KG1 (cell line): Measurements from ENCODE around the gene PGM5.

ENCODE experiments used
- DNase-seq: peaks from one replicate; lab custom pipeline; 2025; lab: John Stamatoyannopoulos, UW

PGM5 gene

DNA sequence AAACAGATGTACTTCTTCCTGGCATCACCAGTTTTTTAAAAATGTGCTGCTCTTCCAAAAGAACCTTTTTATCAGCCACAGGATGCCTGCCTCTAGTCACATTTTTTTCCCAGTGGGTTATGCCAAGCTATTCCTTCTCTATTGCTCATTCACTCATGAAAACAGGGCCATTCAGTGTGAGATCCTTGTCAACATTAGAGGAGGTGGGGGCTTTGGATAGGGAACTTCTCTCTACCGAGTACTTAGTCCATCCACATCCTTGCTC, 181.1 kb downstream of the PGM5 start:
- DNase-seq: no peak

DNA sequence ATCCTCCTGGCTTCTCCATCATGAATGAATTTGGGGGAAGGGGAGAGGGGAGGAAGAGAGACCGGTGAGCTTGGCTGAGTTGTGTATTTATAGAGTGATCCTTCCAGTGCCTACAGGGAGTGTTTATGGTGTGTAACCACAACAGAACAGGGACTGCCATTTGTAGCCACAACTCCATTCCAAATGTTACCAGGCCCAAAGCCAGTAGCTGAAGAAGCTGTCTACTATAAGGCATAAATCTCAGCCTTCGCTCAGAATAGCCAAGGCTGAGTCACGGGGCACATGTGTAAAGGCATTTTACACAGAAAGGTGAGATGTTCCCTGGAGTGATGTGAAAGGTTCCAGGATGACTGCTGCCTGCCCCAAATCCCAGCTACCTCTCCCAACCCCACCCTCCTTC, 181.8 kb downstream of the PGM5 start:
- no peak for DNase-seq

DNA sequence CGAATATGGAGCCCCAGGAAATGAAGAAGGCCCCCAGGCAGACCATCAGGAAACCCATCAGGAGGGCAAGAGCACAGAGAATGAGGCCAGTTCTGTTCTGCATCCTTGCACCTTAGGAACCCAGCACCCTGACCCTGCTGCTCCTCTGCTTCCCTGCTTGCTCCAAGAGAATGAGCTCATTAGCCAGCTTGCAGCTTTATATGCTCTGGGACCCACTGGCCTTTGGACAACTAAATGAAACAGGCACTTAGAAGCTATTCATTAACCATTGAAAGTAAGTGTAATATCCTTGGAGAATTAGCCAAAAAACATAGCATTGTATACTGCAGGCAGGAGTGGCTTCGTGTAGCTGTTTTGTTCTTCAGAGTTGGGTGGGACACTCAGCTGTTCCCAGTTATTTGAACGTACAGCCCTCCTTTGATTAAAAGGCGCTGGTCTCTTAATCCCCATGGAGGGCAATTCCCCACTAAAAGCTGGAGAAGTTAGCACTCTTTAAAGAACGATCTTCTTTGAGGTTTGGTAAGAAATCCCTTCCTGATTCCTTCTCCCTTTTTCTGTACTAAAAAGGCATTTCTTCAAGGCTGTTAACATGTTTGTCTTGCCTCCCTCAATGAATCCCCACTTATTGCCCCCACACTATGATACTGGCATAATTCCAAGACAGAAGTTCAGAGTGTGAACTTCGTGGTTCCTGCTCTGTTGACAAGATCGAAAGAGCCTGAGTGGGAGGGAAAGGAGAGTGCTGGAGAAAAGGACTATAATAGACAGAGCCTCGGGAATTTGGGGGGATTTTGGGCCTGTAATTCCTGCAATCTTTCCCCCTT, 184.5 kb downstream of the PGM5 start, which contains the start of gene TMEM252:
Gene TMEM252, minus strand, starts transcription at position 172 of the 824 bp plus-strand sequence. Its CDS starts 69 bp downstream, at position 103.
- no peak for DNase-seq

DNA sequence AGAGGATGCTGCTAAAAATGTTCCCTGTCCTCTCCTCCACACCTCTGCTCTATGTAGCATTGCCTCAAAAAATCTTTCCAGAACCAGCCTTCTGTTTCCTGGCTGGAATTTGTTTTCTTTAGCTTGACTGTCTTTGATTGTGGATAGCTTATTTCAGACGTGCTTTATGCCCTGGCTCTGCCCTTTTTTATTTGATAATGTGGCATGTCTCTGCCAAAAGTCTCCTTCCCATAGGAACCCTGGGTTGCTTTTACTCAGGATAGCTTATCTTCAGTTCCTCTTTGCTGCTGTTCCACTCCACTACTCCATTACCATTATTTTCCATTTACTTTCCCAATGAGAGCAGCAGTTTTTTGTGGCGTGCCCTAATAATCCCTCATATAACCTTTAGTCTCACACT, 185.2 kb downstream of the PGM5 start:
- no peak for DNase-seq

DNA sequence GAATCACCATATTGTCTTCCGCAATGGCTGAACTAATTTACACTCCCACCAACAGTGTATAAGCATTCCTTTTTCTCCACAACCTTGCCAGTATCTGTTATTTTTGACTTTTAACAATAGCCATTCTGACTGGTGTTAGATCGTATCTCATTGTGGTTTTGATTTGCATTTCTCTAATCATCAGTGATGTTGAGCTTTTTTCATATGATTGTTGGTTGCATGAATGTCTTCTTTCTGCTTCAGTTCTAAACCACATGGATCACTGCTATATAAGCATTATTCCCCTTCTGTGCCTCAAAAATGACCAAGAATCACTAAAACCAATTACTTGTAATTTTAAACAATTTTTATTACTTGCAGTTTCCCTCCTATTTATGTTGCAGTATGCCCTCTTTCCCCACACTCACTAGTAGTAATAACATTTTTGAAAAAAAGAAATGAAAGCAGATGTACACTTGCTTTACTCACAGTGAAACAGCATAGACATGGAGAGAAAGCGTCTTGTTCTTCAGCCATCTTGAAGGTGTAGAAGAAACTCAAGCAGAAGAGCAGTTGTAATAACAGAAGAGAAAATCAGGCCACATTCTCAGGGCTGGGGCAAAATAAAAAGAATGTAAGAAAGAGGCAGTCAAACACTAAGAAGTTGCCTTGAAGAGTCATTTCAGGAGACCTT, 188.8 kb downstream of the PGM5 start:
- DNase-seq: no peak

DNA sequence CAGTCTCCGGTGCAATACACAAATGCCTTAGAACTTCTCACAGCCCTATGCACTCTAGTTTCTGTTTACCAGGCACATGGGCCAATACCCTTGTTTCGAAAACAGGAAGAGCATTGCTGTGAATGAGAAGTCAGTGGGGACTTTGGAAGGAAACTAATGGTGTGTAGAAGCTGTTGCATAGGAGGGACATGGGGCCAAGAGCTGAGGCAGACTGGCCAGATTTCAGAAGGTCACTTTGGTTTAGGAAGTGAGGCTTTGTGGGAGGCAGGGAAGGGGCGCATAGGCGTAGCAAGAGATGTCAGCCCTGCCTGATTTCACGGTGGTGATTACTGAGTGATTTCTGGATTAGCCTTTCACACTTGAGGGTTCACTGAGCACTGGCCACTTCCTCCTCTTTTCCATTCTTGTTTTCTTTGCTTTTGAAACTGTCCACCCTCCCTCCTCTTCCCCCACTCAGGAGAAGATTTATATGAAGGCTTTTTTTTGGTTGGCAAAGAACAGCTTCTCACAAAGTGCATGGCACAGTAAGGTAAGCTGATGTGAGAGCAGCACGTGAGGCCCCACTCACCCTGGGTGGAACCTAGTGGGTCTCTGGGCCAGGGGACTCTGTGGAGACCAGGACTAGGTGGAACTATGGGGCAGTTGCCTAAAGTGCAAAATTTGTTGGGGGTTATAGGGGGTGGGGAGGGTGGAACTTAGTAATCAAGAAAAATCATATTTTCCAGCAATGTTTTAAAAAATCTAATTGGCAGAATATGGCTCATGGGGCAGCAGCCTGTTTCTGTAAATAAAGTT, 190.4 kb downstream of the PGM5 start:
- DNase-seq: no peak

DNA sequence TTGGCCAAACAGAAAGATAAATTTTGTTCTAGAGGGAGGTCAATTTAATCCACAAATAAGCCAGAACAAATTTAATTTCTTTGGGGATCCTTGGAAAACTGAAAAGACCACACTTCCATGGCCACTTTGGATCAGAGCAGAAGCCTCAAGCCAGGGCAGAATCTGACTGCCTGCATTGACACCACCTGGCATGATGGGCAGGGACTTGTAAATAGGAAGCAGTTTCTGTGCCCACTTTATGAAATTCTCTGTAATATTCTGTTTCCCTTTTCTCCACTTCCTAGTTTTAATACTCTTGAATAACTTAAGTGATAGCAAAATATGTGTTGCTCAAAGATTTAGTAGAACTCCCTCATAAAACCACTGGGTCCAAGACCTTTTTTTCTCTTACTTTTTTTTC, 191.0 kb downstream of the PGM5 start:
- no peak for DNase-seq

DNA sequence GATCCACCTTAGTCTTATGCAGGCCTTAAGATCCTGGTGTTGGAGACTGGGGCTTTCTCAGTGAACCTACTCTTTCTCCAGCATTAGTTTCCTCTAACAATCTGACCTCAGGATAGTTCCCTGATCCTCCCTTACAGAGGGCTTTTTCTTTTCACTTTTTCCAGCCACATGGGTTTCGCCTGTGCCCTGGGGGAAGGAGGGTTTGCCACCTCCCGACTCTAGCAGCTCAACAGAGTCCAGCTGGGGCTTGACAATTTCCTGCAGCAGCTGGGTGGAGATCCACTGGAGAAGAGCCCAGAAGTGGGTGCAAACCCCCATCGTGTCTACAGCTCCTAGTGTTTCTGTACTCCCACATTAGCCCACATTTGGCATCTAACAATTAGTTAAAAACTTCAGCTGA, 191.8 kb downstream of the PGM5 start:
- no peak for DNase-seq

DNA sequence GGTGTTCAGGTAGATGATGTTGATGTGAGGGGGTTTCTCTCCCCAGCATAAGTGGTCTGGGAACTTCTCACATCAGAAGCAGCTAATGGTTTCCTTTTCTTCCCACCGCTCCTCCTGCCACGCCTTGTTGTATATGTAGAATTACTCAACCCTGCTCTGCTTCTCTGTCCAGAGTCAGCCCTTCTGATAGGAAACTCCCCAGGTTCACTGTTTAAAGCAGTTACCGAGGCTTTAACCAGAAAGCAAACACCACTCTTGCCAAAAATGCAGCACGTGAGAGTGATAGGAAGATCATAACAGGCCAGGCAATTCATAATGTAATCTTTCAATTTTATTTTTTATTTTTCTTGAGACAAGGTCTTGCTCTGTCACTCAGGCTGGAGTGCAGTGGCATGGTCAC, 194.8 kb downstream of the PGM5 start:
- no peak for DNase-seq

DNA sequence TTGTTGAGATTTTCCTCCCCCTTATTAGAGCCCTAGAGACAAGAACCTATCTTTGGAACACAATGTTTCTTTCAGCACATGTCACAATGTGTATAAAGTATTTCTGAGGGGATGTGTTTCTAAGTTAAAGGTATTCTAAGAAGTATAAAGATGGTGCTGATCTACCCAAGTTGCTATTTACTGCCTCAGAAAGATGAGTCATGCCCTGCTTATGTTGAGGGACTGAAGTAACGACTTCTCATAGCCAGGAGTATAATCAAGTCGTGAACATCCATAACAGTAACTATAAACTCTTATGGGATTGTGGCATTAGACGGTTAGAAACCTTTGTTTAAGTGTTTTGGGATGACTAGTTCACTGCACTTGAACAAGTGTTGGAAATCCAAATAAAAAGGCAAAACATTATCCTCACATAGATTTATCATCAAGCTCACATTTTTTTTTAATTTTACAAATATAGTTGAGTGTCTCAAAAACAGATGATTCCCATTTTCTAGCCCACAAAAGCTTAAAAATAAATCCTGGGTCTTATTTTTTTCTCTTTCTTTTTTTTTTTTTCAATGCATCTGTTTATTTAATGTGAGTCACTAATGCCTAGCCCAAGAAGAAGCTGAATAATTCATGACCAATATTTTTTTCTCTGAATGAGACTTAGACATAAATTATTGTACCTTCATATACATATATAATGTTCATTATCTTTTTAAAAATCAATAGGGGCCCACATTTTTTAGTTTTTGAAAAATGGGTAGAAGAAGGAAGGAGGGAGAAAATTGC, 196.5 kb downstream of the PGM5 start:
- DNase-seq: no peak

DNA sequence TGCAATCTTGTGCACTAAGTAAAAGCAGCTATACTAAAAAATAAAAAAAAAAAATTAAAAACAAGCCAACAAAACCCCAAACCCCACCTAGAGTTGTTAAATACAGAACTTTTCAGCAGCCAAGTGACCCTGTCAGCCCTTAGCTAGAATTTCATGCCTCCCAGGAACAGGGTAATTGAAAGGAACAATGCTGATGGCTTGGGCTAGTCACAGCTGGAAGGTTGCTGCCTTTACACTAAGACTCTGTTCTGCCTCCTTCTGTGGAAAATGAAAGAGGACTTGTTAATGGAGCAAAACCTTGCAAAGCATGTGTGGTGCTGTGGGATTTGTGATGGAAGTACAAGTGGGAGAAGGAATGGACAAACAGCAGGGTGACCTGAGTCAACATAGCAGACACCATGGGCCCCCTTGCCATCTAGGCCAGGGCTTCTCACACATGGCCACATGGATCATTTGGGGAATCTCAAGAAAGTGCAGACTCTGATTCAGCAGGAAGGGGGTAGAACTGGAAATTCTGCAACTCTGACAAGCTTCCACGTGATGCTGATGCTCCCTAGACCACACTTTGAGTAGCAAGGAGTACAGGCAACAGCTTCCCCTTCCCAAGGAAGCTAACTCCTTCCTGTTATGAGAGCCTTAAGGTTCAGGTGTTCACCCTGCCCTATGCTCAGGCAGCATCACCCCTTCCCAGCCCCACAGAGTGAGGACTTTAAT, 199.2 kb downstream of the PGM5 start:
- no peak for DNase-seq

DNA sequence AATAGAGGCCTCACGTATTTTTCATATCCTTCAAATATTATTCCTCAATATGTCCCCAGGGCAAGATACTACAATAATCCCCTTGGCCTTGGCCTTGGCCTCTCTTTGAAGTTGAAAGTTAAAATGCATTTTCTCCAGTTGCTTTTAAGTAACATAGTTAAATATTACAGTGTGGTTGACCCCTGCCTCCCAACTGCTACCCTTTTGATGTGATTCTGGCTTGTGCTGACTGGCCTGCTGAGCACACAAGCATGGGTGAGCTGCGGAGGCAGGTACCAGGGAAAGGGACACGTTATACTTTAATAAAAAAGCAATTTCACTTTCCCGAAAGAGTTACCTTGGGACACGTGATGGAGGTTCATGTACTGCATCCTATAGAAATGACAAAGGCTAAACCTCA, 202.1 kb downstream of the PGM5 start:
- DNase-seq: no peak

DNA sequence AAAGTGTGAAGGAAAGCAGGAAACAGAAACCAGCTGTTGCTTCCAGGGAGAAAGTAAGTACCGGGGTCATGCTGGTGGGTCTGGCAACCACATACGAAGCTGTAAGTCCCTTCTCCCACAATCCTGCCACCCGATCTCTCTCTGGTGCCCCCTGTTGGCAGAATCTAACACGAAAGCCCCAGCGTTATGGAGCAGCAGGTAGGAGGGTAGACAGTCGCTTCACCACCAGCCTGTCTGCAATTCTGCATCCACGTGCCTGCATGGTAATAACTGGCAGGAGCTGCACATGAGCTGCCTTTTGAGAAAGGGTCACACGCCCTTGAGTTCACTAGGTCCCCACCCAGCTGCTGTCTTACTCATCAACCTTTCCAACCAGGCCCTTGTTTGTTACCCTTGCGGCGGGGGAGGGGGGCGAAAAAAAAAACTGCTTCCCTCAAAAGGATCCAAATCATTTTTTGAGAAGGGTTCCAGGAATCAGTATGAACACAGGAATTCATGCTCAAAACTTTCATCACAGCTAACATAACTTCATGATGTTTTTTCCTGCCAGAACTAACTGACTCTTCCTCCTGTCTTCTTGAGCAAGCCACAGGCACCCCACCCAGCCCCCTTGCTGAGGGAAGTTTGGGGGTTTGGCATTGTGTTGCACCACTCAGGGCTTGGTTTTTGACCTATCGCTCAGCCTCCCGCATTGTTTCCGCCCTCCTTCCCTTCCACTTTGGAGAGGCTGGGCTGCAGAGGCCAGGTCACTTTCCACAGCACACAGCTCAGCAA, 203.8 kb downstream of the PGM5 start:
- no peak for DNase-seq

DNA sequence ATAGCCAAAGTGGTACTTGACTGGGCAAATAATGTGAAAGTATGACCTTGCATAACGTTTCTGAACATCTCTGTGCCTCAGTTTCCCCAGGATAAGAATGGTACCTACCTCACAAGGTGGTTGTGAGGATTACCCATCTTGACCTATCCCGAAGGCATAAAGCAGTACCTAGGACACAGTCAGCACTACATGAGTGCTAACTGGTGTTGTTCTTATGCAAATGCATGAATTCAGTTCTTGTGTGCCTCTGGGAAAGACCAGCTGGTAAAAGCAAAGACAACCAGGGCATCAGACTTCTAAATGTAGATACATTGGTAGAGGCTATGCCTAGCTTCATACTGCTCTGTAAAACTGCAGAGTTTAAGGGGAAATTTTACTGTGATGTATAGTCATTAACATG, 206.1 kb downstream of the PGM5 start:
- no peak for DNase-seq

DNA sequence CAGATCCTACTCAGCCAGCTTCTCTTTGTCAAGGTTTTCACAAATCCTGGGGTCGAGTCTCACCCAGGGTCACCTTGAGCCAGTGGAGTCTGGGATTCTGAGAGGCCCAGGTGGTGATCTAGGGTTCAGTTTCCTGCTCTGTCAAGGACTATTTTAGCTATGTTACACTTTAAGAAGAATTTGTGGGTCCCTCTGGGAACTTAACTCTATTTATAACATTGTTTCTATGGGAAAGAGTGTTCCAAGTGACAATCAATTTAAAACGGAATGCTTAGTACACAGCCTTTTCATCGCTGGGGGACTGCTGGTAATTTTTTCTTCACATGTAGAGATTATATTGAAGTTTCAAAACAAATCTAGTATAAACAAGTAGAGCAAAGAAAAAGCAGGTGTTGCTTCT, 211.2 kb downstream of the PGM5 start:
- no peak for DNase-seq

DNA sequence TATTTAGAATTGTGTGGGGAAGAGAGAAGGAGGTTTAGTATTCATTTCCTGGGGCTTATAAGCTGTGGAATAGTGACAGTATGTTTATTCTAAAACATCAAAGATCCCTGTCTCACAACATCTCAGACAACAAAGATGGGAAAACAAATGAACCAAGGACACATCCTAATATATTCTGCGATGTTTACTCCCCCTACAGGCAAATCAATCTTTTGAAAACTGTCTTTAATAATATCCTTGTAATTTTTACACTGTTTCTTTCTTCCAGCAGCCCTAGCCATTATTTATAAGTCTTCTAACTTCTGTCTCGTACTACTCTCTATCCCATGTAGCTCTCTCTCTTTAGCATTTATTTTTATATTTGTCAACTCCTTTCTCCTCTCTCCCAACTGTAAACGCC, 217.7 kb downstream of the PGM5 start:
- DNase-seq: no peak

DNA sequence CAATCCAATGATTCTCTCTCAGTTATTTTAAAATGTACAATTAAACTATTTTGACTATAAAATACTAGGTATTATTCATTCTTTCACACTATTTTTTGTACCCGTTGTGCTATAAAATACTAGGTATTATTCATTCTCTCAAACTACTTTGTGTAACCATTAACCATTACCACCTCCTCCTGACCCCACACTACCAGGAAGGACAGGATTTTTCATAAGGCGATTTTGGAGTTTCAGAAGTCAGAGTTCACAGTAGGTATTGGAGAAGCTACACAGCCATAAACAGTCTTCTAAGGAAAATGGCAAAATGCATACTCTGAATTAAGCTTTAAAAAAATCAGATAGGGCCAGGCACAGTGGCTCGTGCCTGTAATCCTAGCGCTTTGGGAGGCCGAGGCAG, 219.4 kb downstream of the PGM5 start:
- DNase-seq: no peak

DNA sequence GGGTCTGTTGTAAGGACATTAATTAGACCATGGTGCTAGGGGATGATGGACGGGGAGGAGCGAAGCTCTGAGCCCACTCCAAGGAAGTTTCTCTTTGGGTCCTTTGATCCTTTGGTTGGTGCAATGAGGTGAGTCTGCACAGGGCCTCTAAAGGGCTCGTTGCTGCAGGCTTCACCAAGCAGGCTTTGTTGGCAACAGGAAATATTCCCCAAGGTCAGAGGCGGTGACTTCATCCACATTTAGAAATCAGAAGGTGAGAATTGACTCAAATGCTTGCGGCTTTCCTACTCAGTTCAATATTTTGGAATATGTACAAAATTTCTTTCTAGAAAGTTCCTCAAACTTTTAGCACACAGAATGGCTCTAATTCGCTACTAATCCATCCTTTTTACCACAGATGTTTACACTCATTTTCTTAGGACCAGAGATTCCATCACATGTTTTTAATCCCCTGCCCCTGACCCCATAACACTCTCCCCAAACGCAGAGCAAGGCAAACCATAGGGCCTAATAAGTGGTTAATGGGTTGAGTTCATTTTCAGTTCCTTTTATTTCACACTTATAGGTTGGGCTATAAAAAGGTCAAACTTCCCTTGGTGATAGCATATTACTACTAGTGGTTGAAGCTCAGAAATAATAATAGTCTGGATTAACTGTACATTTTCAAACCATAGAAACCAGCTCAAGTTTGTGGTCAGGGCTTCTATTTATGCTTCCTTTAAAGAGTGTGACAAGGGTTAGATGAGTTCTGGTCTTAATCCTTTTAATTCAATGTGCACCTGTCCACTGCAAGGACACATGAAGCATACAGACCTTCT, 221.6 kb downstream of the PGM5 start:
- no peak for DNase-seq
